HepG2 (cell line): Measurements from ENCODE around the gene NT5C. TPM values are rescaled to one million over a fixed set of nuclear protein-coding genes. Genes with fewer than 3 reads are reported as not detected.

ENCODE experiments used
- BORCS8-MEF2B ChIP-seq: sonication (generic); formaldehyde crosslinking; IDR thresholded peaks from 2 replicates; pipeline ENCODE4 v1.8.0; 2022; ENCODE audit warnings: mild to moderate bottlenecking, missing genetic modification reagents
- NR1H2 ChIP-seq: sonication (generic); formaldehyde crosslinking; IDR thresholded peaks from 2 replicates; pipeline ENCODE4 v1.8.1; 2022; ENCODE audit warnings: low read depth, missing genetic modification reagents, borderline replicate concordance
- NR2F6 ChIP-seq, 2 experiments: IDR thresholded peaks; 2 replicates each; pipeline ENCODE4 v1.6.1; 2016; ENCODE audit warnings: antibody characterized with exemption in 1 of 2, mild to moderate bottlenecking in 1 of 2
- RAD21 ChIP-seq: fragments of 450-650 bp; formaldehyde crosslinking; IDR thresholded peaks from 2 replicates; pipeline ENCODE4 v1.5.0; 2020; ENCODE audit warnings: mild to moderate bottlenecking
- RARA ChIP-seq: IDR thresholded peaks from 2 replicates; pipeline ENCODE4 v1.6.1; 2016; ENCODE audit warnings: missing genetic modification reagents, missing compliant biosample characterization
- RBM22 ChIP-seq: fragments of 200-400 bp; formaldehyde crosslinking; optimal IDR thresholded peaks from 2 replicates; pipeline ENCODE3; 2017; ENCODE audit warnings: mild to moderate bottlenecking, low read length, moderate library complexity
- RCOR2 ChIP-seq: IDR thresholded peaks from 2 replicates; pipeline ENCODE4 v1.6.1; 2016; ENCODE audit warnings: missing biosample characterization, missing genetic modification reagents
- SOX5 ChIP-seq: IDR thresholded peaks from 2 replicates; pipeline ENCODE4 v1.6.1; 2016; ENCODE audit warnings: borderline replicate concordance
- ZBTB21 ChIP-seq: sonication (generic); formaldehyde crosslinking; IDR thresholded peaks from 2 replicates; pipeline ENCODE4 v1.4.0; 2020; ENCODE audit warnings: missing genetic modification reagents
- ZNF143 ChIP-seq: sonication (generic); formaldehyde crosslinking; IDR thresholded peaks from 2 replicates; pipeline ENCODE4 v1.4.0; 2020; ENCODE audit warnings: missing genetic modification reagents
- ZNF282 ChIP-seq: fragments of 450-650 bp; IDR thresholded peaks from 2 replicates; pipeline ENCODE4 v1.6.1; 2018; ENCODE audit not compliant: partially characterized antibody
- ZNF350 ChIP-seq: sonication (generic); formaldehyde crosslinking; IDR thresholded peaks from 2 replicates; pipeline ENCODE4 v1.4.0; 2020; ENCODE audit warnings: mild to moderate bottlenecking, low read depth, missing genetic modification reagents, borderline replicate concordance
- ZNF570 ChIP-seq: sonication (generic); formaldehyde crosslinking; IDR thresholded peaks from 2 replicates; pipeline ENCODE4 v1.4.0; 2020; ENCODE audit warnings: mild to moderate bottlenecking, missing genetic modification reagents, borderline replicate concordance
- ZNF670 ChIP-seq: sonication (generic); formaldehyde crosslinking; IDR thresholded peaks from 2 replicates; pipeline ENCODE4 v1.8.0; 2022; ENCODE audit warnings: mild to moderate bottlenecking, missing genetic modification reagents, borderline replicate concordance
- ZSCAN25 ChIP-seq: sonication (generic); formaldehyde crosslinking; IDR thresholded peaks from 2 replicates; pipeline ENCODE4 v1.8.0; 2022; ENCODE audit warnings: mild to moderate bottlenecking, missing genetic modification reagents
- polyA plus RNA-seq, 8 experiments: library from polyadenylated mRNA; depleted of rRNA in 3 of 8; stranded (reverse) in 7 of 8; unstranded in 1 of 8; fragments of >200 nt; fragmentation: Illumina TruSeq in 4 of 8; extraction: Trizol in 4 of 8; gene quantifications; 2 replicates each; pipeline versions ENCODE4 v1.2.1 to v1.2.3, GENCODE V29; 2011 to 2016; ENCODE audit warnings: low read depth in 4 of 8, missing spikeins in 1 of 8, mixed read lengths in 1 of 8; ENCODE audit not compliant: insufficient read depth in 1 of 8
- total RNA-seq, 5 experiments: library from RNA; depleted of rRNA; stranded (reverse); fragments of >200 nt; fragmentation: Illumina TruSeq; extraction: Trizol; gene quantifications; 2 replicates each; pipeline ENCODE4 v1.2.3, GENCODE V29; 2016; ENCODE audit warnings: low read depth in 1 of 5
- TF ChIP-seq, protein P1 (sequence below): sonication (generic); formaldehyde crosslinking; IDR thresholded peaks from 2 replicates; pipeline ENCODE4 v1.5.0; 2020; ENCODE audit warnings: missing genetic modification reagents
- TF ChIP-seq, protein P2 (sequence below): IDR thresholded peaks from 2 replicates; pipeline ENCODE4 v1.6.1; 2016; ENCODE audit warnings: low read depth
- TF ChIP-seq, protein P3 (sequence below): sonication (generic); formaldehyde crosslinking; IDR thresholded peaks from 2 replicates; pipeline ENCODE4 v1.9.0; 2021; ENCODE audit warnings: mild to moderate bottlenecking, missing genetic modification reagents

NT5C gene
- total and polyA plus RNA-seq, 2 of the 13 experiments (the other 11 are each of a cell fraction or from before 2014, with no cell fraction given): 42.8 to 48.6 TPM

GRCh38 chr17:75096082-75096625 lies 35.4 kb downstream of the NT5C start (continued):
- TF ChIP-seq ZBTB21 (CRISPR knock-in tag): no peak
- TF ChIP-seq BORCS8-MEF2B: no peak
- no peak for TF ChIP-seq ZNF143 (CRISPR knock-in tag)
- no peak for TF ChIP-seq RBM22
- TF ChIP-seq RAD21 (CRISPR knock-in tag): peak; percentile 24; the same call in 1 of the 2 replicates
- TF ChIP-seq ZSCAN25: peak; percentile 54; the same call in 1 of the 2 replicates
- no peak for TF ChIP-seq ZNF570 (CRISPR knock-in tag)
- peak; percentile 49 for TF ChIP-seq SOX5
- TF ChIP-seq ZNF282: no peak
- peak; percentile 92 for TF ChIP-seq RARA (CRISPR knock-in tag)
- TF ChIP-seq RCOR2 (CRISPR knock-in tag): no peak
- TF ChIP-seq, protein P1, sequence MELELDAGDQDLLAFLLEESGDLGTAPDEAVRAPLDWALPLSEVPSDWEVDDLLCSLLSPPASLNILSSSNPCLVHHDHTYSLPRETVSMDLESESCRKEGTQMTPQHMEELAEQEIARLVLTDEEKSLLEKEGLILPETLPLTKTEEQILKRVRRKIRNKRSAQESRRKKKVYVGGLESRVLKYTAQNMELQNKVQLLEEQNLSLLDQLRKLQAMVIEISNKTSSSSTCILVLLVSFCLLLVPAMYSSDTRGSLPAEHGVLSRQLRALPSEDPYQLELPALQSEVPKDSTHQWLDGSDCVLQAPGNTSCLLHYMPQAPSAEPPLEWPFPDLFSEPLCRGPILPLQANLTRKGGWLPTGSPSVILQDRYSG (CRISPR knock-in tag): no peak
- TF ChIP-seq, protein P2, sequence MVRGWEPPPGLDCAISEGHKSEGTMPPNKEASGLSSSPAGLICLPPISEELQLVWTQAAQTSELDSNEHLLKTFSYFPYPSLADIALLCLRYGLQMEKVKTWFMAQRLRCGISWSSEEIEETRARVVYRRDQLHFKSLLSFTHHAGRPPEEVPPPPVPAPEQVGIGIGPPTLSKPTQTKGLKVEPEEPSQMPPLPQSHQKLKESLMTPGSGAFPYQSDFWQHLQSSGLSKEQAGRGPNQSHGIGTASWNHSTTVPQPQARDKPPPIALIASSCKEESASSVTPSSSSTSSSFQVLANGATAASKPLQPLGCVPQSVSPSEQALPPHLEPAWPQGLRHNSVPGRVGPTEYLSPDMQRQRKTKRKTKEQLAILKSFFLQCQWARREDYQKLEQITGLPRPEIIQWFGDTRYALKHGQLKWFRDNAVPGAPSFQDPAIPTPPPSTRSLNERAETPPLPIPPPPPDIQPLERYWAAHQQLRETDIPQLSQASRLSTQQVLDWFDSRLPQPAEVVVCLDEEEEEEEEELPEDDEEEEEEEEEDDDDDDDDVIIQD (CRISPR knock-in tag): peak; percentile 21; the same call in 1 of the 2 replicates
- TF ChIP-seq, protein P3, sequence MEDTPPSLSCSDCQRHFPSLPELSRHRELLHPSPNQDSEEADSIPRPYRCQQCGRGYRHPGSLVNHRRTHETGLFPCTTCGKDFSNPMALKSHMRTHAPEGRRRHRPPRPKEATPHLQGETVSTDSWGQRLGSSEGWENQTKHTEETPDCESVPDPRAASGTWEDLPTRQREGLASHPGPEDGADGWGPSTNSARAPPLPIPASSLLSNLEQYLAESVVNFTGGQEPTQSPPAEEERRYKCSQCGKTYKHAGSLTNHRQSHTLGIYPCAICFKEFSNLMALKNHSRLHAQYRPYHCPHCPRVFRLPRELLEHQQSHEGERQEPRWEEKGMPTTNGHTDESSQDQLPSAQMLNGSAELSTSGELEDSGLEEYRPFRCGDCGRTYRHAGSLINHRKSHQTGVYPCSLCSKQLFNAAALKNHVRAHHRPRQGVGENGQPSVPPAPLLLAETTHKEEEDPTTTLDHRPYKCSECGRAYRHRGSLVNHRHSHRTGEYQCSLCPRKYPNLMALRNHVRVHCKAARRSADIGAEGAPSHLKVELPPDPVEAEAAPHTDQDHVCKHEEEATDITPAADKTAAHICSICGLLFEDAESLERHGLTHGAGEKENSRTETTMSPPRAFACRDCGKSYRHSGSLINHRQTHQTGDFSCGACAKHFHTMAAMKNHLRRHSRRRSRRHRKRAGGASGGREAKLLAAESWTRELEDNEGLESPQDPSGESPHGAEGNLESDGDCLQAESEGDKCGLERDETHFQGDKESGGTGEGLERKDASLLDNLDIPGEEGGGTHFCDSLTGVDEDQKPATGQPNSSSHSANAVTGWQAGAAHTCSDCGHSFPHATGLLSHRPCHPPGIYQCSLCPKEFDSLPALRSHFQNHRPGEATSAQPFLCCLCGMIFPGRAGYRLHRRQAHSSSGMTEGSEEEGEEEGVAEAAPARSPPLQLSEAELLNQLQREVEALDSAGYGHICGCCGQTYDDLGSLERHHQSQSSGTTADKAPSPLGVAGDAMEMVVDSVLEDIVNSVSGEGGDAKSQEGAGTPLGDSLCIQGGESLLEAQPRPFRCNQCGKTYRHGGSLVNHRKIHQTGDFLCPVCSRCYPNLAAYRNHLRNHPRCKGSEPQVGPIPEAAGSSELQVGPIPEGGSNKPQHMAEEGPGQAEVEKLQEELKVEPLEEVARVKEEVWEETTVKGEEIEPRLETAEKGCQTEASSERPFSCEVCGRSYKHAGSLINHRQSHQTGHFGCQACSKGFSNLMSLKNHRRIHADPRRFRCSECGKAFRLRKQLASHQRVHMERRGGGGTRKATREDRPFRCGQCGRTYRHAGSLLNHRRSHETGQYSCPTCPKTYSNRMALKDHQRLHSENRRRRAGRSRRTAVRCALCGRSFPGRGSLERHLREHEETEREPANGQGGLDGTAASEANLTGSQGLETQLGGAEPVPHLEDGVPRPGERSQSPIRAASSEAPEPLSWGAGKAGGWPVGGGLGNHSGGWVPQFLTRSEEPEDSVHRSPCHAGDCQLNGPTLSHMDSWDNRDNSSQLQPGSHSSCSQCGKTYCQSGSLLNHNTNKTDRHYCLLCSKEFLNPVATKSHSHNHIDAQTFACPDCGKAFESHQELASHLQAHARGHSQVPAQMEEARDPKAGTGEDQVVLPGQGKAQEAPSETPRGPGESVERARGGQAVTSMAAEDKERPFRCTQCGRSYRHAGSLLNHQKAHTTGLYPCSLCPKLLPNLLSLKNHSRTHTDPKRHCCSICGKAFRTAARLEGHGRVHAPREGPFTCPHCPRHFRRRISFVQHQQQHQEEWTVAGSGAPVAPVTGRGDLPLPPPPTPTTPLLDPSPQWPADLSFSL (CRISPR knock-in tag): no peak; the same call in 1 of the 2 replicates
- peak; percentile 65 for TF ChIP-seq NR2F6 (IDR thresholded peaks at IDR 0.05)
- peak; percentile 83 for TF ChIP-seq NR2F6 (CRISPR knock-in tag; IDR thresholded peaks at IDR 0.05)
- peak; percentile 74 for TF ChIP-seq ZNF350
- no peak for TF ChIP-seq NR1H2
- no peak for TF ChIP-seq ZNF670
